Tibial artery (tissue), 4 donors: ENCODE results near the gene MTARC1.

ENCODE experiments used
- DNase-seq, 2 donors: peaks; one replicate each; pipeline ENCODE4 v3.0.0-alpha.2; 2019
- H3K27ac ChIP-seq, 2 donors: fragments of 200-600 bp; sonication (generic) in 1 of 2; 1 replicate in 1 of 2; 2 replicates in 1 of 2; pipeline ENCODE4 v1.5.1; 2018 to 2019; ENCODE audit warnings: mild to moderate bottlenecking in 1 of 2
- H3K27me3 ChIP-seq, 2 donors: fragments of 200-600 bp; sonication (generic) in 1 of 2; one replicate each; pipeline versions ENCODE4 v1.5.1 to v1.6.0; 2016 to 2019
- H3K36me3 ChIP-seq, 3 donors: fragments of 200-600 bp; sonication (generic) in 2 of 3; one replicate each; pipeline ENCODE4 v1.5.1; 2016 to 2019; ENCODE audit warnings: mild to moderate bottlenecking in 2 of 3
- H3K4me1 ChIP-seq, 4 donors: fragments of 200-600 bp; sonication (generic) in 2 of 4; 1 replicate in 3 of 4; 2 replicates in 1 of 4; pipeline ENCODE4 v1.5.1; 2016 to 2019
- H3K4me3 ChIP-seq, 2 donors: fragments of 200-600 bp; sonication (generic) in 1 of 2; 1 replicate in 1 of 2; 2 replicates in 1 of 2; pipeline ENCODE4 v1.5.1; 2018 to 2019; ENCODE audit warnings: mild to moderate bottlenecking in 2 of 2
- H3K9me3 ChIP-seq, 3 donors: fragments of 200-600 bp; sonication (generic) in 1 of 3; one replicate each; pipeline ENCODE4 v1.5.1; 2016 to 2019
- CTCF ChIP-seq, 2 experiments: fragments of 200-600 bp in 1 of 2; fragments of 450-650 bp in 1 of 2; IDR thresholded peaks; one replicate each; pipeline ENCODE4 v1.5.1; 2017 to 2019; ENCODE audit warnings: antibody characterized with exemption in 2 of 2, mild to moderate bottlenecking in 1 of 2, moderate library complexity in 1 of 2
- intact Hi-C: fragments of 100-400 bp; cut with DNase I; formaldehyde crosslinking; loops from one replicate; pipeline ENCODE4 v1.15.0; 2023; ENCODE audit warnings: low total_unique reads

The MTARC1 gene

GRCh38 chr1:220783453-220783852, 3.3 kb upstream of the MTARC1 start:
- H3K4me1 ChIP-seq: peaks cover 0 to 25% (median 12%) of the 10 kb centered on the region in 4 donors
- no peak for DNase-seq
- no peaks in the 10 kb centered on the region for H3K27me3 ChIP-seq
- peaks cover 5 to 10% (median 7%) of the 10 kb centered on the region in 3 donors for H3K36me3 ChIP-seq
- H3K27ac ChIP-seq: no peak overlapping the region
- TF ChIP-seq CTCF (IDR thresholded peaks at IDR 0.05): no peak
- no peaks in the 10 kb centered on the region for H3K9me3 ChIP-seq
- H3K4me3 ChIP-seq: no peak overlapping the region
- intact Hi-C loops: no loop called here

- Histone ChIP-seq H3K27me3 (no peaks in the 10 kb centered on the region), H3K9me3 (no peaks in the 10 kb centered on the region), H3K4me3 (no peak overlapping the region), H3K36me3 (peaks cover 5 to 7% (median 7%) of the 10 kb centered on the region in 3 donors), H3K27ac (no peak overlapping the region), H3K4me1 (peaks cover 0 to 38% (median 12%) of the 10 kb centered on the region in 4 donors)
- intact Hi-C loops: no loop called here
- no peak for TF ChIP-seq CTCF (IDR thresholded peaks at IDR 0.05)
- no peak for DNase-seq
Measured at GRCh38 chr1:220784751-220785150, 2.0 kb upstream of the MTARC1 start.

- TF ChIP-seq CTCF (IDR thresholded peaks at IDR 0.05): no peak
- Histone ChIP-seq H3K27me3 (no peaks in the 10 kb centered on the region), H3K36me3 (peaks cover 0 to 7% (median 5%) of the 10 kb centered on the region in 3 donors), H3K4me1 (peaks cover 0 to 45% (median 13%) of the 10 kb centered on the region in 4 donors), H3K9me3 (no peaks in the 10 kb centered on the region), H3K27ac (peak overlapping the region; percentile 74 to 86), H3K4me3 (peak overlapping the region; percentile 72 to 87)
- intact Hi-C loops: no loop called here
- no peak for DNase-seq
Measured at GRCh38 chr1:220785166-220786056, 1.3 kb upstream of the MTARC1 start.

- H3K4me1 ChIP-seq: peaks cover 0 to 51% (median 18%) of the 10 kb centered on the region in 4 donors
- peak overlapping the region; percentile 74 to 86 for H3K27ac ChIP-seq
- H3K36me3 ChIP-seq: peaks cover 0 to 7% (median 5%) of the 10 kb centered on the region in 3 donors
- no peaks in the 10 kb centered on the region for H3K9me3 ChIP-seq
- H3K27me3 ChIP-seq: no peaks in the 10 kb centered on the region
- intact Hi-C loops: no loop called here
- no peak for DNase-seq
- no peak for TF ChIP-seq CTCF (IDR thresholded peaks at IDR 0.05)
- H3K4me3 ChIP-seq: peak overlapping the region; percentile 72 to 87
Measured at GRCh38 chr1:220786057-220786336, 716 bp upstream of the MTARC1 start.

GRCh38 chr1:220787069-220787619, 431 bp downstream of the MTARC1 start:
- DNase-seq: no peak
- intact Hi-C loops: no loop called here
- peak overlapping the region; percentile 72 to 87 for H3K4me3 ChIP-seq
- H3K4me1 ChIP-seq: peaks cover 0 to 62% (median 28%) of the 10 kb centered on the region in 4 donors
- H3K9me3 ChIP-seq: no peaks in the 10 kb centered on the region
- H3K36me3 ChIP-seq: peaks cover 0 to under 1% (median 0%) of the 10 kb centered on the region in 3 donors
- H3K27me3 ChIP-seq: no peaks in the 10 kb centered on the region
- H3K27ac ChIP-seq: peak overlapping the region; percentile 74 to 86
- TF ChIP-seq CTCF (IDR thresholded peaks at IDR 0.05): no peak
